CD14-positive monocyte (primary cell): ENCODE results near the gene FGD6. TPM values are rescaled to one million over a fixed set of nuclear protein-coding genes. Genes with fewer than 3 reads are reported as not detected.

ENCODE experiments used
- DNase-seq, 3 donors: peaks; one replicate each; pipeline ENCODE4 v3.0.0-alpha.2; 2011 to 2022
- H2AFZ ChIP-seq: 2 replicates; pipeline ENCODE4 v1.6.0; 2012; ENCODE audit warnings: mild to moderate bottlenecking, low read depth, low read length, inconsistent platforms; ENCODE audit not compliant: insufficient read depth, poor library complexity, severe bottlenecking
- H3K27ac ChIP-seq, 2 donors: 1 replicate in 1 of 2; 2 replicates in 1 of 2; pipeline ENCODE4 v1.5.1; 2012 to 2013; ENCODE audit warnings: low read length in 2 of 2, control low read depth in 1 of 2, inconsistent platforms in 1 of 2, low read depth in 1 of 2, mild to moderate bottlenecking in 1 of 2
- H3K27me3 ChIP-seq, 2 donors: one replicate each; pipeline versions ENCODE4 v1.6.0 to v1.6.1; 2011 to 2013; ENCODE audit warnings: low read length in 2 of 2; ENCODE audit not compliant: control insufficient read depth in 2 of 2, insufficient read depth in 2 of 2
- H3K36me3 ChIP-seq, 2 donors: replicated peaks in 1 of 2; 1 replicate in 1 of 2; 2 replicates in 1 of 2; pipeline versions ENCODE4 v1.5.1 to v1.6.1; 2012 to 2013; ENCODE audit warnings: low read length in 2 of 2, control low read depth in 1 of 2, inconsistent platforms in 1 of 2, mild to moderate bottlenecking in 1 of 2; ENCODE audit not compliant: insufficient read depth in 2 of 2, control insufficient read depth in 1 of 2
- H3K4me1 ChIP-seq, 2 donors: 1 replicate in 1 of 2; 2 replicates in 1 of 2; pipeline versions ENCODE4 v1.5.1 to v1.6.1; 2012 to 2013; ENCODE audit warnings: low read length in 2 of 2, control low read depth in 1 of 2, inconsistent platforms in 1 of 2, mild to moderate bottlenecking in 1 of 2, moderate library complexity in 1 of 2; ENCODE audit not compliant: insufficient read depth in 2 of 2, control insufficient read depth in 1 of 2
- H3K4me2 ChIP-seq: replicated peaks from 2 replicates; pipeline ENCODE3; 2012; ENCODE audit warnings: low read length, moderate library complexity, mild to moderate bottlenecking; ENCODE audit not compliant: poor library complexity, severe bottlenecking; ENCODE audit errors: extremely low read depth
- H3K4me3 ChIP-seq, 3 experiments: fragments of 200-600 bp in 1 of 3; sonication (generic) in 1 of 3; replicated peaks in 1 of 3; 1 replicate in 2 of 3; 2 replicates in 1 of 3; pipeline ENCODE4 v1.5.1; 2011 to 2013; ENCODE audit warnings: low read length in 3 of 3, mild to moderate bottlenecking in 3 of 3, control low read depth in 2 of 3, low read depth in 2 of 3, inconsistent platforms in 1 of 3, moderate library complexity in 1 of 3
- H3K79me2 ChIP-seq: 2 replicates; pipeline ENCODE4 v1.6.0; 2012; ENCODE audit warnings: mild to moderate bottlenecking, control low read depth, inconsistent platforms, low read length, moderate library complexity; ENCODE audit not compliant: insufficient read depth
- H3K9ac ChIP-seq: 2 replicates; pipeline ENCODE4 v1.6.0; 2017; ENCODE audit warnings: low read length, mild to moderate bottlenecking; ENCODE audit not compliant: insufficient read depth, poor library complexity, severe bottlenecking
- H3K9me3 ChIP-seq, 2 donors: replicated peaks in 1 of 2; 1 replicate in 1 of 2; 2 replicates in 1 of 2; pipeline versions ENCODE4 v1.5.1 to v1.6.1; 2012 to 2013; ENCODE audit warnings: low read length in 2 of 2, control low read depth in 1 of 2; ENCODE audit not compliant: control insufficient read depth in 1 of 2, insufficient read depth in 1 of 2
- H4K20me1 ChIP-seq: 2 replicates; pipeline ENCODE4 v1.6.0; 2012; ENCODE audit warnings: mild to moderate bottlenecking, low read length, control low read depth, moderate library complexity; ENCODE audit not compliant: insufficient read depth
- H3K27ac Mint-ChIP-seq, 7 donors: one replicate each; pipeline ENCODE4 v1.8.0; 2020; ENCODE audit warnings: mild to moderate bottlenecking in 7 of 7, mixed read lengths in 7 of 7, moderate library complexity in 6 of 7, inconsistent platforms in 2 of 7
- H3K27me3 Mint-ChIP-seq, 3 donors: one replicate each; pipeline ENCODE4 v1.8.0; 2021 to 2022; ENCODE audit warnings: low read depth in 3 of 3, mild to moderate bottlenecking in 3 of 3, mixed read lengths in 3 of 3, moderate library complexity in 3 of 3, inconsistent platforms in 1 of 3
- H3K36me3 Mint-ChIP-seq, 2 donors: one replicate each; pipeline ENCODE4 v1.8.0; 2020; ENCODE audit warnings: mixed read lengths in 2 of 2, inconsistent platforms in 1 of 2, mild to moderate bottlenecking in 1 of 2
- H3K4me1 Mint-ChIP-seq: one replicate; pipeline ENCODE4 v1.8.0; 2020; ENCODE audit warnings: mild to moderate bottlenecking, mixed read lengths
- H3K4me3 Mint-ChIP-seq, 2 donors: one replicate each; pipeline ENCODE4 v1.8.0; 2020; ENCODE audit warnings: mild to moderate bottlenecking in 2 of 2, mixed read lengths in 2 of 2, moderate library complexity in 1 of 2
- H3K9me3 Mint-ChIP-seq, 7 donors: one replicate each; pipeline ENCODE4 v1.8.0; 2020 to 2022; ENCODE audit warnings: mixed read lengths in 7 of 7, mild to moderate bottlenecking in 6 of 7, moderate library complexity in 6 of 7, inconsistent platforms in 2 of 7
- WGBS: methylation state at CpG from one replicate; pipeline ENCODE4 v1.1.5; 2013; ENCODE audit warnings: missing lambda C conversion rate; ENCODE audit not compliant: insufficient coverage; 5-methylcytosine and 5-hydroxymethylcytosine counted together
- intact Hi-C, 2 donors: fragments of 100-400 bp; cut with micrococcal nuclease; formaldehyde crosslinking; loops; one replicate each; pipeline versions ENCODE4 v1.15.0 to v1.15.1; 2023
- polyA plus RNA-seq, 3 donors: library from polyadenylated mRNA; depleted of rRNA in 1 of 3; unstranded in 2 of 3; stranded (reverse) in 1 of 3; fragments of 300-500 nt in 2 of 3; fragments of >200 nt in 1 of 3; fragmentation: Illumina TruSeq in 2 of 3; gene quantifications; 1 replicate in 2 of 3; 2 replicates in 1 of 3; pipeline ENCODE4 v1.2.3, GENCODE V29; 2012 to 2021
- TF ChIP-seq, protein P1 (sequence below): fragments of 200-600 bp; IDR thresholded peaks from one replicate; pipeline ENCODE4 v1.8.0; 2022; ENCODE audit warnings: antibody characterized with exemption, mild to moderate bottlenecking

Gene FGD6
- polyA plus RNA-seq, 3 donors, result 4.0 to 8.1 (median 5.3) TPM

DNA sequence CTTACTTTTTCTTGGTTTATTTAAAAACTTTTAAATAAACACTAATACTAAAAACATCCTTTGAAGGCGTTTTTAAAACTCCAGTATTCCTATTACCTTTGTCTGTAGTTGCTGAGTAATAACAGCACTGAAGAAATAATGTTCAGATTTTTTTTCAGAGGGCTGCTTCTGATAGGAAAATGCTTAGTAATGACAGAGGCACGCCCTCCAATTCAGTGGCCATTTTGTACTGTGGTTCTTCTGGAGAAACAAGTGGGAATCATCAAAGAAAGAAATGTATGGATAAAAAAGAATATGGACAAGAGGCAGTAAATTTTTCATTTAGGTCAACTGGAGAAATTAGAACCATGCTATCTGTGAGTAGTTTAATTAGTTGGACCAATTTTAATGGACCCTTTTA is 13.9 kb upstream of the FGD6 start:
- Histone ChIP-seq H4K20me1 (peaks cover 4% of the 10 kb centered on the region), H3K4me1 (peaks cover 0 to 8% of the 10 kb centered on the region in 2 donors), H3K9ac (no peak overlapping the region), H2AFZ (no peak overlapping the region), H3K4me3 (no peak overlapping the region), H3K4me2 (no peak overlapping the region), H3K36me3 (no peaks in the 10 kb centered on the region), H3K27ac (no peak overlapping the region), H3K27me3 (no peaks in the 10 kb centered on the region), H3K9me3 (no peaks in the 10 kb centered on the region), H3K79me2 (peaks cover 31% of the 10 kb centered on the region)
- DNase-seq, result no peak
- no peak overlapping the region for H3K4me3 Mint-ChIP-seq
- peaks cover 11% of the 10 kb centered on the region for H3K4me1 Mint-ChIP-seq
- TF ChIP-seq, protein P1, sequence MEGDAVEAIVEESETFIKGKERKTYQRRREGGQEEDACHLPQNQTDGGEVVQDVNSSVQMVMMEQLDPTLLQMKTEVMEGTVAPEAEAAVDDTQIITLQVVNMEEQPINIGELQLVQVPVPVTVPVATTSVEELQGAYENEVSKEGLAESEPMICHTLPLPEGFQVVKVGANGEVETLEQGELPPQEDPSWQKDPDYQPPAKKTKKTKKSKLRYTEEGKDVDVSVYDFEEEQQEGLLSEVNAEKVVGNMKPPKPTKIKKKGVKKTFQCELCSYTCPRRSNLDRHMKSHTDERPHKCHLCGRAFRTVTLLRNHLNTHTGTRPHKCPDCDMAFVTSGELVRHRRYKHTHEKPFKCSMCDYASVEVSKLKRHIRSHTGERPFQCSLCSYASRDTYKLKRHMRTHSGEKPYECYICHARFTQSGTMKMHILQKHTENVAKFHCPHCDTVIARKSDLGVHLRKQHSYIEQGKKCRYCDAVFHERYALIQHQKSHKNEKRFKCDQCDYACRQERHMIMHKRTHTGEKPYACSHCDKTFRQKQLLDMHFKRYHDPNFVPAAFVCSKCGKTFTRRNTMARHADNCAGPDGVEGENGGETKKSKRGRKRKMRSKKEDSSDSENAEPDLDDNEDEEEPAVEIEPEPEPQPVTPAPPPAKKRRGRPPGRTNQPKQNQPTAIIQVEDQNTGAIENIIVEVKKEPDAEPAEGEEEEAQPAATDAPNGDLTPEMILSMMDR, result no peak
- no peak overlapping the region for H3K27ac Mint-ChIP-seq
- peaks cover 0 to 2% (median 0%) of the 10 kb centered on the region in 3 donors for H3K27me3 Mint-ChIP-seq
- peaks cover 4 to 19% of the 10 kb centered on the region in 2 donors for H3K36me3 Mint-ChIP-seq
- intact Hi-C loops, result no loop called here
- H3K9me3 Mint-ChIP-seq, result peaks cover 0 to 6% (median 2%) of the 10 kb centered on the region in 7 donors
- 67% methylated on average over 1 of the region's 2 CpGs for WGBS

DNA sequence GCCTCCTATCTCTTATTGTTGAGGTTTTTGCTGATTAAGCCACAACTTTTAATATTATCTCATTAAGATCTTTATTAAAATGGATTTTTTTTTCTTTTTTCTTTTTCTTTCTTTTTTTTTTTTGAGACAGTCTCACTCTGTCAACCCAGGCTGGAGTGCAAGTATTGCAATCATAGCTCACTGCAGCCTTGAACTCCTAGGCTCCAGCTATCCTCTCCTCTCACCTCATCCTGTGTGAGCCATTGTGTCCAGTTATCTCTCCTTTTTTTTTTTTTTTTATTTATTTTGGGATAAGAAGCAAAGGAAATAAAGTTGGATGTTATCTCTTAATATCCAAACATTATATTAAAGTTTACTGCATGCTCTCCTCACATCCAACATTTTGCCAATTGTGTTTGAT is 13.0 kb upstream of the FGD6 start:
- Mint-ChIP-seq H3K9me3 (peaks cover 0 to 3% (median 0%) of the 10 kb centered on the region in 7 donors), H3K4me1 (peaks cover 11% of the 10 kb centered on the region), H3K4me3 (no peak overlapping the region), H3K27ac (no peak overlapping the region), H3K36me3 (peaks cover 8 to 19% of the 10 kb centered on the region in 2 donors), H3K27me3 (peaks cover 0 to 2% (median 0%) of the 10 kb centered on the region in 3 donors)
- no peak for DNase-seq
- H3K36me3 ChIP-seq, result peaks cover 0 to 4% of the 10 kb centered on the region in 2 donors
- no peak overlapping the region for H3K4me2 ChIP-seq
- H2AFZ ChIP-seq, result no peak overlapping the region
- no peaks in the 10 kb centered on the region for H3K9me3 ChIP-seq
- peaks cover 10% of the 10 kb centered on the region for H4K20me1 ChIP-seq
- H3K27ac ChIP-seq, result no peak overlapping the region
- H3K4me3 ChIP-seq, result no peak overlapping the region
- H3K79me2 ChIP-seq, result peaks cover 34% of the 10 kb centered on the region
- H3K4me1 ChIP-seq, result peaks cover 0 to 8% of the 10 kb centered on the region in 2 donors
- TF ChIP-seq, protein P1, result no peak
- intact Hi-C loops, result no loop called here
- H3K27me3 ChIP-seq, result no peaks in the 10 kb centered on the region
- no peak overlapping the region for H3K9ac ChIP-seq
